Ovary (tissue), 3 donors: ENCODE results near the gene TRAF1.

Experiments used
- EP300 ChIP-seq: sonication (generic); formaldehyde crosslinking; IDR thresholded peaks from one replicate; pipeline ENCODE4 v1.6.1; 2017; ENCODE audit warnings: antibody characterized with exemption
- POLR2A ChIP-seq: fragments of 450-650 bp; IDR thresholded peaks from one replicate; pipeline ENCODE4 v1.6.1; 2017; ENCODE audit warnings: antibody characterized with exemption, mild to moderate bottlenecking, moderate library complexity
- TF ChIP-seq, protein P1 (sequence below), 3 donors: fragments of 450-650 bp in 2 of 3; fragments of 200-600 bp in 1 of 3; IDR thresholded peaks; one replicate each; pipeline versions ENCODE4 v1.5.1 to v1.8.0; 2016 to 2022; ENCODE audit warnings: antibody characterized with exemption in 3 of 3, mild to moderate bottlenecking in 1 of 3
- donor health status: DM: no; HTN: no; CAD: no.

GRCh38 chr9:120935383-120935857 lies 8.8 kb upstream of the TRAF1 start:
- TF ChIP-seq, protein P1, sequence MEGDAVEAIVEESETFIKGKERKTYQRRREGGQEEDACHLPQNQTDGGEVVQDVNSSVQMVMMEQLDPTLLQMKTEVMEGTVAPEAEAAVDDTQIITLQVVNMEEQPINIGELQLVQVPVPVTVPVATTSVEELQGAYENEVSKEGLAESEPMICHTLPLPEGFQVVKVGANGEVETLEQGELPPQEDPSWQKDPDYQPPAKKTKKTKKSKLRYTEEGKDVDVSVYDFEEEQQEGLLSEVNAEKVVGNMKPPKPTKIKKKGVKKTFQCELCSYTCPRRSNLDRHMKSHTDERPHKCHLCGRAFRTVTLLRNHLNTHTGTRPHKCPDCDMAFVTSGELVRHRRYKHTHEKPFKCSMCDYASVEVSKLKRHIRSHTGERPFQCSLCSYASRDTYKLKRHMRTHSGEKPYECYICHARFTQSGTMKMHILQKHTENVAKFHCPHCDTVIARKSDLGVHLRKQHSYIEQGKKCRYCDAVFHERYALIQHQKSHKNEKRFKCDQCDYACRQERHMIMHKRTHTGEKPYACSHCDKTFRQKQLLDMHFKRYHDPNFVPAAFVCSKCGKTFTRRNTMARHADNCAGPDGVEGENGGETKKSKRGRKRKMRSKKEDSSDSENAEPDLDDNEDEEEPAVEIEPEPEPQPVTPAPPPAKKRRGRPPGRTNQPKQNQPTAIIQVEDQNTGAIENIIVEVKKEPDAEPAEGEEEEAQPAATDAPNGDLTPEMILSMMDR (IDR thresholded peaks at IDR 0.05) = no peak
- TF ChIP-seq POLR2A = no peak
- no peak for TF ChIP-seq EP300
